Esophagus squamous epithelium (tissue), 4 donors: ENCODE measurements around the gene GET4.

ENCODE experiments used
- CTCF ChIP-seq, 6 experiments: fragments of 450-650 bp in 4 of 6; fragments of 200-600 bp in 2 of 6; sonication (generic) in 2 of 6; IDR thresholded peaks; one replicate each; pipeline ENCODE4 v1.5.1; 2016 to 2019; ENCODE audit warnings: antibody characterized with exemption in 6 of 6, mild to moderate bottlenecking in 4 of 6, moderate library complexity in 4 of 6
- POLR2A ChIP-seq, 4 donors: fragments of 450-650 bp; IDR thresholded peaks; one replicate each; pipeline ENCODE4 v1.6.1; 2017; ENCODE audit warnings: antibody characterized with exemption in 4 of 4, mild to moderate bottlenecking in 4 of 4, moderate library complexity in 3 of 4

DNA sequence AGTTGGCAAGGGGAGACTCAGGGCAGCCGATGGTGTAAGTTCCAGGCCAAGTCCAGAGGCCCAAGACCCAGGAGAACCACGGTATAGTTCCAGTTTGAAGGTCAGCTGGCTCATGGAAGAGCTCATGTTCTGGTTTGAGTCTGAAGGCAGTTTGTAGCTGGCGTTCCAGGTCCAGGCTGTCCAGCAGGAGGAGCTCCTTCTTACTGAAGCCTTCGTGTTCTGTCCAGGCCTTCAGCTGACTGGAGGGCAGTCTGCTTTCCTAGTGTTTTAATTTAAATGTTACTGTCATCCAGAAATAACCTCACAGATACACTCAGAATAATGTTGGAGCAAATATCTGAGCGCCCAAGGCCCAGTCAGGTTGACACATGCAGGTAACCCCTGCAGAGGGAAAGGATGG, 39.9 kb upstream of the GET4 start:
- peak in 5 of 6 experiments; percentile 37 to 57 (median 47) for TF ChIP-seq CTCF (IDR thresholded peaks at IDR 0.05)
- TF ChIP-seq POLR2A (IDR thresholded peaks at IDR 0.05) = no peak
